Endometrium (tissue), 2 donors: ENCODE results near the gene LDHAL6A.
A peak's percentile ranks its signal among the peaks of the same experiment; 100 is the strongest.

Experiments
- FAIRE-seq: peaks from 2 replicates; lab custom pipeline; 2012; peaks lifted over from hg19 to GRCh38; lab: Jason Lieb, UNC
- donor health status: control.
- donor health status: control.

LDHAL6A gene

DNA sequence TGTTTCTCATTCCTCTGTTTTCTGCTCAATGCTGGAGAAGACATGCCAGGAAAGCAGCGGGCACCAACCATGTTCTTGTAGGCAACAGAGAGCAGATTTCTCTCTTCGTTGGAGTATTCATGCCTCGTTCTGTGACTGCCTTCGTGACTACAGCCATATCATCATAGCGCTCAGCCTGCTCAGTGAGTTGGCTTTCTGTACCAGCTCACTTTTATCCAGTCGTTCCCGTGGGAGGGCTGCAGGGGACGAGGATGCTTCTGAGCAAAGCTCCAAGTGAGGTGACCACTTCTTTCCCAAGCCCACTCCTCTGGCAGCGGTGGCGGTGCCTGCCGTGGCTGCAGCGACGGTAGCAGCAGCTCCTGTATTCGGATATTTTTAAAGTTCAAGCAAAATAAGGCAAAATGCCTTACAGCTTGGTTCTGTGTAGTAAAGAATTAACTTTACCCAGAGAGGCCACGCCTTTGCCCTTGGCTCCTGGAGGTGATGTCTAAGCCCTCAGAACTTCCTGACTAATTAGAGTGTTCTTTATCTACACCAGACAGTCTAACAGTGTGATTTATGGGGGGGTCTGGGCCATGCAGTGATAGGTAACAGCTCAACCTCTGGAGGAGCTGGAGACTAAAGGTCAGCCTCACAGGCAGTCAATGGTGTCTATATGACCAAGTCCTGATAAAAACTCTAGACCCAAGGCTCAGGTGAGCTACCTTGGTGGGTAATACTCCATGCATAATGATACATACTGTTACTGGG is 35.3 kb downstream of the LDHAL6A start:
- FAIRE-seq: no peak

DNA sequence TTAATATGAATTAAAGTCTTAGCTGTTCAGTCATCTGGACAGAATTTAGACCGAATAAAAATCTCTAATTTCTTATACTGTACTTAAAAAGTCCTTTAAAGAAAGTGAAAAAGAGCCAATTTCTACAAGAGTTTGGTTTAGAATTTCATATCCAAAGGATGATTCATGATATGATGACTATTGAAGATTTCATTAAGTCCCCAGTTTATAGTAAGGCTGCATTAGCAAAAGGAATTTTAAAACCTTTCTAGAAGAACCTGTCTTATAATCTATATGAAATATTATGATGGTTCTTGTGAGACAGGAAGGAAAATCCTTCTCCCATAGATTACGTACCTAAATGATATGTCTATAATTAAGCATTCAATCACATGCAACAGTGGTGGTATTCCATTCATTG is 36.3 kb downstream of the LDHAL6A start:
- FAIRE-seq: no peak

DNA sequence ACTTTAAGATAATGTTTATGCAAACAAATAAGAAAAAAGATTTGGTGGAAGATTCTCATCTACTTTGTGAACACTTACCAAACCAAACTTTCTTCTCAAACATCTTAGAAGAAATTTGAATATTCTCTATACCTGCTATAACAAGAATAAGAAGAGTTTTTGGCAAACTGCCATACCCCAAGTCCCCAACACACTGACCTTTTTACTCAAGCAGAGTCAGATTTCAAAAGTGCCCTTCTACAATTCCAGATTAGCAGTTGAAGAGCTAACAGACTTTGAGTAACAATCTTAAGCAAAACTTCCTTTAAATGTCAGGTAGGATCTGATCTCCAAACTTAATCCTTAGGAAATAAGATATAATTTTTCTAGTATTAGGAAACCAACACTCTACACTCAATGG is 37.2 kb downstream of the LDHAL6A start:
- FAIRE-seq: no peak

DNA sequence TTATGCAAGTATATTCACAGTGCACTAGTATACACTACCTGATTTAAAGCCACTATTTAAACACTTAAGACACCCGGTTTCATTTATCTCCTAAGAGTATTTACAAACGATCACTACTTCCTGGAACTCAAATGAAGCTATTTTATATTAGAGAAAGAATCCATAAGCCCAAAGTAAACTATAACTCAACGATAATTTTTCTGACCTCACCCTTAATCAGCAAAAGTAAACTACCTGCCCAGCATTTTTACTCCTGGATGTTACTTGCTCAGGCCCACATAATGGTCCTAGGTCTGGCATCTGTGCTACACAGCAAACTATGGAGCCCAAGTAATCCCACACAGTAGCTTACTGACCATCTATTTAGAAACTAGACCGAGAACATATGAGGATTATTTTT is 37.7 kb downstream of the LDHAL6A start:
- FAIRE-seq: no peak

DNA sequence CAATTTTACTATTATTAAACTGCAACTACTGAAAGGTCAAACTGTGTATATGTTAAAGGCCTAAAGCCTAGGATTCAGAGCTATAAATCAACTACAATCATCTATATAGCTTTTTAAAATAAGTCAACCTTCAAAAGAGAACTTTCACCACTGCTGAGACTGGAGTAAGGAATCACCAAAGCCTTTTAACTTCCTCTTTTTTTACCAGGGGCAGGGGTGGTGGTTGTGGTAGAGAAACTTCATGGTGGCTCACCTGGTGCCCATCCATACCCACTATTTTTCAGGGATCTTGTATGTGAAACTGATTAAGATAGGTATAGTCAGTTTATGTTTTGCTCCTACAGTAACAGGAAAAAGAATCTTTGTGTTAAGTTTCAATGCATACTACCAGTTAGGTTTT is 39.6 kb downstream of the LDHAL6A start:
- FAIRE-seq: no peak

DNA sequence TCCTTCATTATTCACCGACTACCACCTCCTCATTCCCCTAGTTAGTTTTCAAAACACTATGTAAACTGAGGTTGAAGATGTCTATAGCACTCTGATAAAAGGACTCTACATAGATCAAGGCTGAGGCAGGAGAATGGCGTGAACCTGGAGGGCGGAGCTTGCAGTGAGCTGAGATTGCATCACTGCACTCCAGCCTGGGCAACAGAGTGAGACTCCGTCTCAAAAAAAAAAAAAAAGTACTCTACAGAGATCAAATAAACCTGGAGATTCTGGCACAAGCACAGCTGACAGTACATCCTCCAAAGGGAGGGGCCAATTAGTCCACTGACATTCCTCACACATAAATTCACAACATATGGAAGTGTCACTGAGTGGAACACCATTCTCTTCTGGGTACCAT is 40.0 kb downstream of the LDHAL6A start:
- FAIRE-seq: no peak

DNA sequence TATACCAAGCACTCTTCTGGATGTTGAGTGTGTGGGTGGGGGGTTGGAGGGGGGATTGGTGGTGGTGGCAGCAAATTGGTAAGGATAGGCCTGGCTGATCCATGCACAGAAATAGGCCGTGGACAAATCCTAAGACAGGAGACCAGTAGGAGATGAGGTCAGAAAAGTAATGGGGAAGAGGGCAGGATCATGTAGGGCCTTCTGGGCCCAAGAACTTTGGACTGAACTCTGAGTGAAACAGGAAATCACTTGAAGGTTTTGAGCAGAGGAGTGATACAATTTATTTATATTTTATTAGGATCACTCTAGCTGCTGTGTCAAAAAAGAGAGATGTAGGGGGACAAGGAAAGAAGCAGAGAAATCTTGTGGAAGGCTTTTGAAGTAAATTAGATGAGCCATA is 42.4 kb downstream of the LDHAL6A start:
- no peak for FAIRE-seq

DNA sequence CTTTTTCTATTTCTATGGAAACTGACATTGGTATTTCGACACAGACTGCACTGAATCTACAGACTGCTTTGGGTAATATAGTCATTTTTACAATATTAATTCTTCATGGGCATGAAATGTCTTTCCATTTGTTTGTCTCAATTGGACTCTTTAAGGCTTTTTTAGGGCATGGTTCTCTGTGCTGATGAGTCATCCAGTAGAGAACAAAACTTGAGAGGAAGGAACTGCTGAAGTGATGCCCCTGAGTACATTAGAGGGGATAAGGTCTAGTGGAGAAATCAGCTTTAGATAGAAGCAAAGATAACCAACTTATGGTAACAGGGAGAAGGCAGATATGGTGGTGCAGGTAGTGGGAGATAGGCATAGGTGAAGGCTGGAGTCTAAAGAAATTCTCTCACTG is 46.0 kb downstream of the LDHAL6A start:
- no peak for FAIRE-seq

DNA sequence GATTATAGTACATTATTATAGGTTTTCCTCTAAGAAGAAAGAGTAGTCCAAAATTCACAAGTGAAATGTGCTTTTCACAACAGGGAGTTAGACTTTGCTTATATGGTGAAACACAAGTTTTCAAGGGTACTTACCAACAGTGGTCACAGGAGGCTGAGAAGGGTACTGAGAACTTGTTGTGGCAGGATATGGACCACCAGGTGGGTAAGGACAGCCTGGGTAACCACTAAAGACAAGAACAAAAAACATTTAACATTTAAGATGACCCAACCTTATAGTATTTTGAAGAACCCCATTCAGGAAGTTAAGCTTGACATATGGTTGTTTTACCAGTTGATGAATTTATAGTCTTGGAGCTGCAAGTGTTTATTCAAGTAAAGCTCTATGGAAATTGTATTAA is 46.7 kb downstream of the LDHAL6A start:
- FAIRE-seq: no peak

DNA sequence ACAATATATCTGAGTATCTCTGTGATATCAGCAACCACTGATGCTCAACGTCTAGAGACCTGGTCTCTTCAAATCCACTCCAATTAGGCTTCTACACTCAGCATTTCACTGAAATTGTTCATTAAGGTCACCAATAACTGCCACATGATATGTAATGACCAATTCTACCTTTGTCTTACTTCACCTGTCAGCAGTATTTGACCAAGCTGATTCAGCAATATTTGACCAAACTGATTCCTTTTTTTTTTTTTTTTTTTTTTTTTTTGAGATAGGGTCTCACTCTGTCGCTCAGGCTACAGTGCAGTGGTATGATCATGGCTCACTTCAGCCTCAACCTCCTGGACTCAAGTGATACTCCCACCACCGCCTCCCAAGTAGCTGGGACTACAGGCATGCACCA is 65.5 kb downstream of the LDHAL6A start:
- no peak for FAIRE-seq

DNA sequence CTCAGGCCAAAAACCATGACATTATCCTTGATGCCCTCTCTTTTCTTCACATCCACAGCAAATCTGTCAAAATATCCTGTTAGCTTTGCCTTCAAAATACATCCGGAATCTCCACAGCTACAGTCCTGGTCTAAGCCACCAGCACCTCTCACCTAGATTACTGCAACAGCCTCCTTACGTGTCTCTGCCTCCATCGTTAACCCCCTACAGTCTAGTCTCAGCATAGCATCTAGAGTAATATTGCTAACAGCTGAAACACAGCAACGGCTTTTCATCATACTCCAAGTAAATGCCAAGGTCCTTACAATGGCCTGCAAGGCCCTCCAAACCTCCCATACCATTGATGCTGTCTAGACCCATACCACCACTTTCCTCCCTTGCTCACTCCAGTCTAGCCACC is 66.7 kb downstream of the LDHAL6A start:
- FAIRE-seq: no peak

DNA sequence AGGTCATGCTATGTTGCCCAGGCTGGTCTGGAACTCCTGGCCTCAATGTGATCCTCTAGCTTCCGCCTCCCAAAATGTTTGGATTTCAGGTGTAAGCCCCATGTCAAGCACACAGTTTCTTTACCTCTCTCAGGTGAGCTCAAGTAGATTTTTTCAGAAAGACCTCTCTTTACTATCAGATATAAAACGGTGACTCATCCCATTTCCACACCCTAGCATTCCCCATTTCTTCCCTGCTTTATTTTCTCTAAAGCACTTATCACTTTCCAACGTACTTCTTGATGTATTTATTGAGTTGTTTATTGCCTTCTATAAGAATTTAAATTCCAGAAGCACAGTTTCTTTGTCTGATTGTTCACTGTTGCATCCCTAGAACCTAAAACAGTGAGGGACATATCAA is 67.4 kb downstream of the LDHAL6A start:
- FAIRE-seq: no peak

DNA sequence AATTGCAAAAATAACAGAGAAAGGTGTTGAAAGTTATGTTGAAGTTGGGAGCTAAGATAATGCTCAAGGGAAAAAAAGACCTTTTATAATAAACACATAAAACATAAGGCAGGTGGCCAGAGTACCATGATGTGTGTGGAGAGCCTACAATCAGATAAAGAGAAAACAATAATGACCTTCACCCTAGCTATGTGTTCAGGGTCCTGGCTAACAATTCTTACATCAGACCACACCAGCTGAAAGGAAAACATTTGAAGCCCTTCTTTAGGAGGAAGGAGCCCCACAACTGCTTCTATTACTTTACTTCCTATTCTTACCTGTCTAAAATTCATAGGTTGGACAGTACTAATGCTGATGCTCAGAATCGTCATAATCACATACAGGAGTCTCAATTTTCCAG is 68.6 kb downstream of the LDHAL6A start:
- no peak for FAIRE-seq

DNA sequence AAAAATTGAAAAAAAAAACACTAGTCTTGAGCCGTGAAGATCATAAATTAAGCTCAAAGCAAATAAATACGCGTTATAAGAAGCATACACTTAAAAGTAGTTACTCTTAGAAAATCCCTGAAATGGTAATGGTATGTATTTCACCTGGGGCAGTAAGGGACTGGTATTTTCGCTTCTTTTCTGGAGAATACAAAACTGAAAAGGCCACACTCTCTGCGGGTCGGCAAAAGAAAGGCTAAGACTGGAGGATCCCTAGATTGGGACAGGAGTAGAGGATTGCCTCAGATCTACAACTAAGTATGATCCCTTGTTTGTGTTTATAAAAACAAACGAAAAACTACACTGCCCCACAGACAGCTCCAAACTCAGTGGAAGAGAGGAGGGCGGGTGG is 70.5 kb downstream of the LDHAL6A start:
- FAIRE-seq: no peak

DNA sequence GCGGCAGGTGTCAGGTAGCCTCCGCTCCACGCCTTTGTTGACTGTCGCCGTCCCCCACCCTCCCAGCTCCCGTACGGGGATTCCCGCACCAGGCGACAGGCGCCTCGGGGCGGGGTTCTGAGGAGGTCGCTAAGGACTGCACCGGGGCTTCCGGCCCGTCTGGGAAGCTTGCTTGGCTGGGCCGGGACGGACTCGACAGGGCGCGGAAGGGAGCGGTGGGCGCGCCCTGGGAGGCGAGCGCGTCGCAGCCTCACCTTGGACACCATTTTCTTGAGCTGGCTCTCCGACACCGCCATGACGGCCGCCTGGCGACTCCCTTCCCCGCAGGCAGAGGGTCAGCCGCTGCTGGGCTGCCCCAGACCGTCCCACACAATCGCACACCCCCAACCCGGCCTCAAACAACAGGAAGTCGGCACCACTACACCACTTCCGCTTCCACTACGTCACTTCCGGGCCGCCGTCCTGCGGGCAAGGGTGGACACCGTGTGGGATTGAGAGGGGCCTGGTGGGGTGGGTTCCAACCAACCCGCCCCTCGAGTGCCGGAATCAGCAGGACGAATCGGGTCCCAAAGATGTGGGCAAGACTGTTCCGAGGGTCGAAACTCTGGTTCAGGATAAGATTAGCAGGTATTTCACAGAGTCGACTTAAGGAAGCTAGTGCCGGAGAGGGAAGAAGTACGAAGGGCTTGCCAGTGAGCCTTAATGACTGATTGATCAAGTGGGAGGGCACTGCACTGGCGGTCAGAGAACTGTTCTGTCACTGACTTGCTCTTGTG is 71.1 kb downstream of the LDHAL6A start, which contains the start of gene TSG101:
Gene TSG101 (minus strand): TSS at position 422 of the 776 bp plus-strand sequence. CDS start 126 bp downstream, at position 296.
- FAIRE-seq: peak; percentile 12

DNA sequence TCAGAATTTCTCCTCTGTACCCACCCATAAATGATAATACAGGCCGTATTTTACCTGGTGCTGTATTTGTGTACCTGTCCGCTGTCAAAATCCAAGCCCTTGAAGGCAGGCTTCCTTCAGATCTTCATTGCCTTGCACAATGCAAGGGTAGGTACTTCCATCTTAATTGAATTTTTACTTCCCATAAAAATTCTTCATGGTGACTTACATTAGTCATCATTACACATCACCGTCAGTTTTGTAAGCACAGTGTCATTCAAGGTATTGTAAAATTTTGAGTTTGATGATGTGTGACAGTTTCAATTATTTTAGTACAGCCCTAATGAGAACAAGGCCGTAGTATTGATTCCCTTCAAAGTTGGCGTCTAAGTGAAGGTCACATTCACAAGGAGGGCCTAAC is 71.9 kb downstream of the LDHAL6A start:
- no peak for FAIRE-seq
